H54 (cell line): ENCODE results near the gene STXBP6.
"Not testable (repeated sequence)": the region's sequence is repeated elsewhere in the genome, so short reads cannot be mapped to it uniquely, and the experiment has no call there.

Source experiments
- DNase-seq: peaks from one replicate; pipeline ENCODE4 v3.0.0; 2011; ENCODE audit warnings: low spot score, mixed read lengths; ENCODE audit not compliant: insufficient read length
- FAIRE-seq: peaks from 3 replicates; lab custom pipeline; 2011; peaks lifted over from hg19 to GRCh38; lab: Jason Lieb, UNC
- POLR2A ChIP-seq: IDR thresholded peaks from 2 replicates; pipeline ENCODE4 v1.6.1; 2011; ENCODE audit warnings: low read depth, mild to moderate bottlenecking, low read length

The STXBP6 gene

GRCh38 chr14:24954037-24954699 is 95.8 kb downstream of the STXBP6 start:
- TF ChIP-seq POLR2A, result no peak
- no peak for FAIRE-seq
- DNase-seq, result no peak

DNA sequence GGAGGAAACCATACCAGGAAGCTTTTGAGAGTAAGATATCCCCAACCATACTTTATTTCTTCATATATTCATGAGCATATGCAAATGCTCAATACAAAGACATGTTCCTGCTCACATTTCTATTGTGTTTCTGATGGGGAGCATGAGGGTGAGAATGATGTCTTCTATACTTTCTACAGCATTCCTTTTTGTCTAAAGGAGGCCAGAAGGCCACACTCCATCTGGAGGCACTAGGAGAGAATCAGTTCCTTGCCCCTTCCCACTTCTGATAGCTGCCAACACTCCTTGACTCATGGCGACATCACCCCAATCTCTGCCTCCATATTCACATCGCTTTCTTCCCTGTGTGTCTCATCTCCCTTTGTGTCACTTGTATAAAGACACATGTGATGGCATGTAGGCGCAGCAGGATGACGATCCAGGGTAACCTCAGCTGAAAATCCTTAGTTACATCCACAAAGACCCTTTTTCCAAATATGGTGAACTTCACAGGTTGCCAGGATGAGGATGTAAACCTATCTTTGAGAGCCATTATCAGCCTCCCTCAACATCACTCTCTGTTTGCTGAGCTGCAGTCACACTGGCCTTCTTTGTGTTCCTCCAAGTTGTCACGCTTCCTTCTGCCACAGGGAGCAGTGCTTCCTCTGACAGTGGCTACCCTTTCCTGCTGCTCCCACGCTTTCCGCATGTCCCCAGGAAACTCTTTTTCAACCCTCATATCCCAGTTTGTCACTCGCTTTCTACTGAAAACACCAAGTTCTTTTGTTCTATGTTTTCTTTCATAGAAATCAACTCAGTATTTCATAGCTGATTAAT is 96.9 kb downstream of the STXBP6 start:
- FAIRE-seq, result no peak
- no peak for TF ChIP-seq POLR2A
- DNase-seq, result no peak

DNA sequence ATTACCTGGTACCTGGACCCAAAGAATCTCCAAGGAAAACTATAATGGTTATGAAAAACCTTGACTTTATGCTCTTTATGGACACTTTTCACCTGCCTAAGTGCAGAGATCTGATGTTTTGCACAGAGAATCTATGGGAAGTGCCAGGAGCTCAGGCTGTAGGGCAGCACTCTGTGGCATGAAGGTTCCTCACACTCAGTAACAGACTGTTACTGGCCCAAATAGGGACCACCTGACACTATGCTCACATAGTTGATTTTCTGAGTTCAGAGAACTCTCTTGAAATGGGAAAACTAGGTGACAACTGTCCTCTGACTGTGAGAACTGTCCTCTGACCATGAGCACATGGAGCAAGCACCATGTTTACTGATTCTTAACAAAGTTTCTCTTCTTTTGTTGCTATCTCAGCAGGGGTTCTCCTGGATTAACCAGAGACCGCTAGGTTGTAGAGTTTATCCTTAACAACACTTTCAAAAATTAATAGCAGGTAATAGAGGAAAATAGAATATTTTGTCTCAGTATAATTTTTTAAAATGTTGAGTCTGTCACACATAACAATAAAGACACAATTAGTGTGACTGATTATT is 101.6 kb downstream of the STXBP6 start:
- no peak for TF ChIP-seq POLR2A
- FAIRE-seq, result no peak
- no peak for DNase-seq

- DNase-seq (no peak), FAIRE-seq (no peak)
- no peak for TF ChIP-seq POLR2A
Observed at GRCh38 chr14:24947131-24947530, 102.8 kb downstream of the STXBP6 start.

- DNase-seq, result no peak
- no peak for TF ChIP-seq POLR2A
- no peak for FAIRE-seq
Observed at GRCh38 chr14:24944800-24945199, 105.1 kb downstream of the STXBP6 start.

GRCh38 chr14:24943024-24943423 is 106.9 kb downstream of the STXBP6 start:
- FAIRE-seq, result no peak
- no peak for TF ChIP-seq POLR2A
- DNase-seq, result no peak

GRCh38 chr14:24941719-24942118 is 108.2 kb downstream of the STXBP6 start:
- no peak for DNase-seq
- TF ChIP-seq POLR2A, result no peak
- FAIRE-seq, result no peak

GRCh38 chr14:24940213-24940783 is 109.6 kb downstream of the STXBP6 start:
- FAIRE-seq (no peak), DNase-seq (no peak)
- no peak for TF ChIP-seq POLR2A

GRCh38 chr14:24938593-24938992 is 111.4 kb downstream of the STXBP6 start:
- FAIRE-seq (no peak), DNase-seq (no peak)

DNA sequence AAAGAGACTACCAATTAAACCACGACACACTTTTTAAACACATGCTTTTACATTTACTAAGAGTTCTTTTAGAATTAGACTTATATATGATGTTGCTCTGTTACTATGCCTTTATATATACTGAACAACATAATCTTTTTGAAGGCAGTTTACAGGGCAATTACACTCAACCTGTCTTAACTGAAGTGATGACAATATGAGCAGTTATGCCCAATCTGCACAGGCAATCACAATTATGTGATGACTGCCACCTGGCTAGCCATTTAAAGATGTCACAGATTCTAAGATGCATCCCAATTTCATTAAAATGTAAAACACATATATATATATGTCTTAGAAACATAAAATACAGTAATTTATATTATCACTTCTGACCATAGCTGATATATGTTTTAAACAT is 112.6 kb downstream of the STXBP6 start:
- no peak for FAIRE-seq
- no peak for DNase-seq
- TF ChIP-seq POLR2A, result no peak

More at GRCh38 chr14:24938593-24938992, 111.4 kb downstream of the STXBP6 start:
- TF ChIP-seq POLR2A, result no peak

DNA sequence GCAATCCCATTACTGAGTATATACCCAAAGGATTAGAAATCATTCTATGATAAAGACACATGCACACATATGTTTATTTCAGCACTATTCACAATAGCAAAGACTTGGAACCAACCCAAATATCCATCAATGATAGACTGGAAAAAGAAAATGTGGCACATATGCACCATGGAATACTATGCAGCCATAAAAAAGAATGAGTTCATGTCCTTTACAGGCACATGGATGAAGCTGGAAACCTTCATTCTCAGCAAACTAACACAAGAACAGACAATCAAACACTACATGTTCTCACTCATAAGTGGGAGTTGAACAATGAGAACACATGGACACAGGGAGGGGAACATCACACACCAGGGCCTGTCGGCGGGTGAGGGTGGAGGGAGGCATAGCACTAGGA is 113.2 kb downstream of the STXBP6 start:
- not testable (repeated sequence) for FAIRE-seq, DNase-seq

- DNase-seq (no peak), FAIRE-seq (no peak)
- TF ChIP-seq POLR2A, result no peak
Observed at GRCh38 chr14:24935796-24936195, 114.2 kb downstream of the STXBP6 start.

GRCh38 chr14:24928386-24928900 is 121.5 kb downstream of the STXBP6 start:
- TF ChIP-seq POLR2A, result no peak
- FAIRE-seq (no peak), DNase-seq (no peak)

GRCh38 chr14:24927809-24928208 is 122.1 kb downstream of the STXBP6 start:
- DNase-seq (no peak), FAIRE-seq (no peak)
- no peak for TF ChIP-seq POLR2A
